IPS DF 4.7 (cell line): ENCODE measurements around the gene AMBRA1.

ENCODE experiments used
- DNase-seq: peaks from one replicate; pipeline ENCODE4 v3.0.0-alpha.2; 2013; ENCODE audit warnings: low spot score; ENCODE audit errors: extremely low read depth

The AMBRA1 gene

DNA sequence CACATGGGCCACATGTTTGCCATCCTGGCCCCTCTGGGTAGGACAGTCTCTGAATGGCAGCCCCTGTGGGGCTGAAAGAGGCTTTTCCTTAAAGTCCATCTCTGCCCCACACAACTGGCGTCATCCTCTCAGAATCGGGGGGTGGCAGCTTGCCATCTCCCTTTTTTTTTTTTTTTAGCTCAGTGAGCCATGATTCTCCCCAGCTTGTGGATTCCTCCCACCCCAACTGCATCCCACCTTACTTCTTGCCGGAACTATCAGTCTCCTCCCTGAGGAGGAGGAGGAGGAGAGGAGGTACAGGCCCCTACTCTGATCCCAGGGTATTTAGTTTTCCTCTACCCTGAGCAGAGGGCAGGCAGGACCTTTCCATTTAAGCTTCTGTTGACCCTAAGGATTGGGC is 243.1 kb downstream of the AMBRA1 start:
- DNase-seq, result no peak

DNA sequence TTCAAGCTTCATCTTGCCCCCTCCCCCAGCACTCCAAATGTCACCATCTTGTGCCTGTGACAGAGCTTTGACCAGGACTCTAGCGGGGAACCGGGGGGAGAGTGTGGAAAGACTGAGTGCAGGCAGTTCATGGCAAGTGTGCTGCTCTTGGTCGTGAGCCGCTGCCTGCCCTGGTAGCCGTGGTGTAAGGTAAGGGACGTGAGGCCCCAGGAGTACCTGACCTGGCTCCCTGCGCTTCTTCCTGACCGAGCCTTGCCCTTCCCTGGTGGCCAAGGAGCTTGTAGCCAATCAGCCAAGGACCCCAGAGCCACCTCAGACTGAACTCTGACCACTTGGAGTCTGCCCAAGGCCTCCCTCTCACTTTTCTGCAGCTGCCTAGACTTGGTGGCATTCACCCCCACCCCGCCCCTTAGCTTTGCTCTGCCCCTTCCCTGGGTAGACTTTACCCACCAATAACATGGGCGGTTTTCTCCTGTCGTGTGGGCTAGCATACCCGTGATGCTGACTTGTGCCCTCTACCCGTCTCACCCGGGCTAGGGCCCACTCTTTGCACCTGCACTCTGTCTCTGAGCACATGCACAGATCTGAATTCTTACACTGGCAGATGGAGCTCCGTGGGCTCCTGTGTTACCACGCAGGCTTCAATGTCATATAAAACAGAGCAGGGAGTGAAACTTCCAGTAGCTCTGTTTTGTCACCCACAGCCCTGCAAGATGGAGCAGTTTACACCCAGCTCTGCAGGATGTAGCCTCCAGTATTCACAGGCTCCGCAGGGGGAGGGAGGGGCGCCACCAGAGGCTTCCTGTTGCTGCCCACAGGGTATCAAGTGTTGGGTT is 245.0 kb downstream of the AMBRA1 start:
- no peak for DNase-seq

DNA sequence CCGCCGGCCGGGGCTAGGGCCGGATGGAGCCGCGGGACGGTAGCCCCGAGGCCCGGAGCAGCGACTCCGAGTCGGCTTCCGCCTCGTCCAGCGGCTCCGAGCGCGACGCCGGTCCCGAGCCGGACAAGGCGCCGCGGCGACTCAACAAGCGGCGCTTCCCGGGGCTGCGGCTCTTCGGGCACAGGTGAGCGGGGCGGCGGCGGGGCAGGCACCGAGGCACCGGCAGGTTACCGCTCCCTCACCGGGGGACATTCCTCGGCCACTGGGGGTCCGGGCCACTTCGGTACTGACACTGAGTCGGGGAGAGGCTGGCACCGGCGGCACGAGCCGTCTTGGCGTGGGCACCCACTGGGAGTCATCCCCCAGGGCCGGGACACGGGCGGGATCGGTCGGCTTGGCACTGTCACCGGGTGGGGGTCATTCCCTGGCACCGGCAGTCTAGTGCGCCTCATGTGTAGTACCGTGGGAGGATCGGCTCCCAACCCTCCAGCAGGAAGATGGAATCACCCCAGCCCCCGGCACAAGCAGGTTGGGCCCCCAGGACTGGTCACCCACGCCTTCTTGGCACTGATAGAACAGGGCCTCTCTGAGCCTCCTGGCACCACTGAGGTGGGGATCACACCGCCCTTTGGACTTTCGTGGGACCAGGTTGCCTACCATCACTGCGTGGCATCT is 246.0 kb downstream of the AMBRA1 start:
- no peak for DNase-seq

DNA sequence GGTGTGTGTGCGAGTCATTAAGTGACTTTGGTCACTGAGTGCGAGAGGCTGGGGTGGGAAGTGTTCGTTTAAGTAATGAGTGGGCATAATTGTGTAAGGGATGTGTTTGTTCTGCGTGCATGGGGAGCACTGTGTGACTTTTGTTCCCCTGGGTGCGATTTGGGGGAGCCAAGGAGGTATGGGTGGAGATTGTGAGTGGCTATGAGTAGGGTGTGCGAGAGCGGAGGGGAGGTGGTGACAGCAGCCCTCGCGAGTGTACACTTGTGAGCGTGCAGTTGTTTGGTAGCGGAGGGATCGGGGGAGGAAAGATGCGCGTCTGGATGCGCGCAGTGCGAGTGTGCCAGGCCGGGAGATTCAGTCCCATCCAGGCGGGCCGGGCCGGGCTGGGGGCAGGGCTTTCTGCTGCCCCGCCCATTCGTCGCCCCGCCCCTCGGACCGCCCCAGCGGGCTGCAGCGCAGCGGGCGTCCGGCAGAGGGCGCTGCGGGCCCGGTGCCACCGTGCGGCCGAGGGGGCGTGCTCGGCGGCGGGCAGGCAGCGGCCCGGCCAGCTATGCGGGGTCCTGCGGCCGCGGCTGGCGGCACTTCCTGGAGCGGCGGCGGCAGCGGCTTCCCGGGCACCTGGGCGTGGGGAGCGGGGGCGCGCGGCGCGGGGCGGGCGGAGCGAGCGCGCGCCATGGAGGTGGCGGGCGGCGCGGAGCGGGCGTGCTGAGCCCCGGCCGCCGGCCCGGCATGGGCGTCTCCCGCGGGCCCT is 246.8 kb downstream of the AMBRA1 start, which contains the start of gene DGKZ:
Gene DGKZ, plus strand, starts transcription at position 578 of the 751 bp plus-strand sequence. CDS start 197 bp downstream, outside the sequence.
- no peak for DNase-seq
